H1 (cell line): ENCODE data around the gene SLC38A8. TPM values are rescaled to one million over a fixed set of nuclear protein-coding genes. Genes with fewer than 3 reads are reported as not detected.

Experiments used
- CTCF ChIA-PET: fragments of 300-600 bp; sonication (Branson Sonifier 250); formaldehyde crosslinking; loops from one replicate; lab custom pipeline; 2021; ENCODE audit not compliant: partially characterized antibody; lab: Charles Lee
- POLR2A ChIA-PET: fragments of 300-600 bp; sonication (Branson Sonifier 250); formaldehyde crosslinking; loops from one replicate; lab custom pipeline; 2021; ENCODE audit warnings: inconsistent platforms; ENCODE audit not compliant: partially characterized antibody; lab: Charles Lee
- DNase-seq, 2 experiments: peaks; one replicate each; pipeline versions ENCODE4 v3.0.0 to v3.0.0-alpha.2; 2010 to 2022; ENCODE audit warnings: low spot score in 2 of 2, low read depth in 1 of 2, mixed read lengths in 1 of 2
- FAIRE-seq: peaks from 2 replicates; lab custom pipeline; 2011; peaks lifted over from hg19 to GRCh38; lab: Jason Lieb, UNC
- H2AFZ ChIP-seq: 2 replicates; pipeline ENCODE4 v1.8.1; 2012; ENCODE audit warnings: low read length, inconsistent platforms
- H2AK5ac ChIP-seq: 2 replicates; pipeline ENCODE4 v1.6.1; 2013; ENCODE audit warnings: low read depth, low read length
- H2BK120ac ChIP-seq: replicated peaks from 2 replicates; pipeline ENCODE3; 2013; ENCODE audit warnings: low read depth, low read length, inconsistent platforms
- H2BK12ac ChIP-seq: 2 replicates; pipeline ENCODE4 v1.6.1; 2013; ENCODE audit warnings: low read depth, low read length
- H2BK15ac ChIP-seq: 2 replicates; pipeline ENCODE4 v1.6.1; 2013; ENCODE audit warnings: low read length
- H2BK20ac ChIP-seq: 2 replicates; pipeline ENCODE4 v1.6.1; 2013; ENCODE audit warnings: low read length
- H2BK5ac ChIP-seq: 2 replicates; pipeline ENCODE4 v1.6.1; 2013; ENCODE audit warnings: low read depth, low read length
- H3K14ac ChIP-seq: 2 replicates; pipeline ENCODE4 v1.6.1; 2013; ENCODE audit warnings: inconsistent platforms; ENCODE audit not compliant: insufficient read length
- H3K18ac ChIP-seq: 2 replicates; pipeline ENCODE4 v1.6.1; 2013; ENCODE audit warnings: low read length; ENCODE audit errors: extremely low read depth
- H3K23ac ChIP-seq: 2 replicates; pipeline ENCODE4 v1.6.1; 2013; ENCODE audit warnings: inconsistent platforms; ENCODE audit not compliant: insufficient read length
- H3K23me2 ChIP-seq: 2 replicates; pipeline ENCODE4 v1.6.1; 2013; ENCODE audit warnings: low read depth, low read length
- H3K27ac ChIP-seq: 2 replicates; pipeline ENCODE4 v1.6.1; 2011; ENCODE audit warnings: low read depth, low read length, inconsistent platforms
- H3K27me3 ChIP-seq, 4 experiments: replicated peaks in 1 of 4; 1 replicate in 1 of 4; 2 replicates in 3 of 4; pipeline versions ENCODE4 v1.6.1 to v1.8.1; 2011 to 2013; ENCODE audit warnings: low read length in 3 of 4, mild to moderate bottlenecking in 3 of 4, inconsistent platforms in 2 of 4, mixed read lengths in 2 of 4, moderate library complexity in 1 of 4; ENCODE audit not compliant: control insufficient read depth in 3 of 4, insufficient read depth in 3 of 4; ENCODE audit errors: extremely low read depth in 1 of 4
- H3K36me3 ChIP-seq, 4 experiments: 2 replicates each; pipeline versions ENCODE4 v1.6.1 to v1.8.1; 2011 to 2013; ENCODE audit warnings: mild to moderate bottlenecking in 4 of 4, low read length in 3 of 4, moderate library complexity in 2 of 4, control low read depth in 1 of 4, inconsistent platforms in 1 of 4; ENCODE audit not compliant: insufficient read depth in 4 of 4, control insufficient read depth in 2 of 4
- H3K4ac ChIP-seq: replicated peaks from 2 replicates; pipeline ENCODE3; 2013; ENCODE audit warnings: low read length, low read depth, mixed read lengths, inconsistent platforms; ENCODE audit not compliant: insufficient read length
- H3K4me1 ChIP-seq, 4 experiments: replicated peaks in 1 of 4; 1 replicate in 1 of 4; 2 replicates in 3 of 4; pipeline versions ENCODE4 v1.6.1 to v1.8.1; 2011 to 2013; ENCODE audit warnings: low read length in 3 of 4, inconsistent platforms in 2 of 4, mixed read lengths in 1 of 4; ENCODE audit not compliant: insufficient read depth in 4 of 4, control insufficient read depth in 3 of 4
- H3K4me2 ChIP-seq, 2 experiments: 2 replicates each; pipeline versions ENCODE4 v1.6.1 to v1.8.1; 2011 to 2013; ENCODE audit warnings: low read depth in 2 of 2, low read length in 2 of 2, control low read depth in 1 of 2, inconsistent platforms in 1 of 2, mild to moderate bottlenecking in 1 of 2; ENCODE audit not compliant: insufficient read depth in 1 of 2
- H3K4me3 ChIP-seq, 4 experiments: fragments of 200-600, 300-600 bp in 1 of 4; sonication (generic), shearing (Covaris generic), sonication (Bioruptor Twin) in 1 of 4; 2 replicates each; pipeline versions ENCODE4 v1.5.1 to v1.8.1; 2011 to 2016; ENCODE audit warnings: low read length in 4 of 4, low read depth in 3 of 4, control low read depth in 2 of 4, inconsistent platforms in 2 of 4, mild to moderate bottlenecking in 2 of 4, mixed read lengths in 1 of 4, moderate library complexity in 1 of 4; ENCODE audit not compliant: insufficient read depth in 2 of 4; ENCODE audit errors: extremely low read depth in 1 of 4
- H3K56ac ChIP-seq: replicated peaks from 2 replicates; pipeline ENCODE3; 2013; ENCODE audit warnings: low read depth, mild to moderate bottlenecking, mixed read lengths, low read length, inconsistent platforms; ENCODE audit not compliant: insufficient read length
- H3K79me1 ChIP-seq: 2 replicates; pipeline ENCODE4 v1.6.1; 2013; ENCODE audit warnings: low read depth, low read length, control low read depth
- H3K79me2 ChIP-seq, 2 experiments: 2 replicates each; pipeline versions ENCODE4 v1.6.1 to v1.8.1; 2012 to 2013; ENCODE audit warnings: low read length in 2 of 2, mild to moderate bottlenecking in 2 of 2, inconsistent platforms in 1 of 2; ENCODE audit not compliant: insufficient read depth in 2 of 2, control insufficient read depth in 1 of 2
- H3K9ac ChIP-seq, 4 experiments: replicated peaks in 1 of 4; 1 replicate in 1 of 4; 2 replicates in 3 of 4; pipeline versions ENCODE4 v1.6.1 to v1.8.1; 2011 to 2013; ENCODE audit warnings: low read depth in 3 of 4, low read length in 3 of 4, control low read depth in 2 of 4, mild to moderate bottlenecking in 2 of 4, moderate library complexity in 2 of 4, inconsistent platforms in 1 of 4; ENCODE audit errors: extremely low read depth in 1 of 4
- H3K9me3 ChIP-seq, 2 experiments: 2 replicates each; pipeline versions ENCODE4 v1.6.1 to v1.8.1; 2012 to 2013; ENCODE audit warnings: mild to moderate bottlenecking in 2 of 2, moderate library complexity in 2 of 2, control low read depth in 1 of 2, inconsistent platforms in 1 of 2, low read depth in 1 of 2, low read length in 1 of 2, mixed read lengths in 1 of 2; ENCODE audit not compliant: insufficient read depth in 2 of 2
- H4K20me1 ChIP-seq, 2 experiments: replicated peaks in 1 of 2; 2 replicates each; pipeline versions ENCODE3 to v1.8.1; 2011 to 2013; ENCODE audit warnings: inconsistent platforms in 2 of 2, low read length in 2 of 2, mild to moderate bottlenecking in 1 of 2; ENCODE audit not compliant: insufficient read depth in 2 of 2, control insufficient read depth in 1 of 2
- H4K5ac ChIP-seq: 2 replicates; pipeline ENCODE4 v1.6.1; 2013; ENCODE audit warnings: low read length, low read depth, mixed read lengths, inconsistent platforms; ENCODE audit not compliant: insufficient read length
- H4K8ac ChIP-seq: 2 replicates; pipeline ENCODE4 v1.8.0; 2013; ENCODE audit warnings: mild to moderate bottlenecking, moderate library complexity, low read length, inconsistent platforms; ENCODE audit not compliant: insufficient read depth; ENCODE audit errors: extremely low read depth
- H4K91ac ChIP-seq: replicated peaks from 2 replicates; pipeline ENCODE3; 2013; ENCODE audit warnings: low read length, mixed read lengths, inconsistent platforms; ENCODE audit not compliant: insufficient read length
- RAD21 ChIP-seq, 2 experiments: IDR thresholded peaks in 1 of 2; conservative IDR thresholded peaks in 1 of 2; 2 replicates each; pipeline ENCODE4 v1.6.1; 2011; ENCODE audit warnings: low read depth in 2 of 2, low read length in 2 of 2, improper control_type of control experiment in 1 of 2, inconsistent platforms in 1 of 2, mild to moderate bottlenecking in 1 of 2, moderate library complexity in 1 of 2
- WGBS, 2 experiments: shearing (Covaris generic) in 1 of 2; methylation state at CpG; one replicate each; pipeline versions ENCODE4 v1.1.6 to v1.1.7; 2013 to 2015; ENCODE audit warnings: low lambda C conversion rate in 2 of 2, mixed read lengths in 2 of 2, inconsistent platforms in 1 of 2, low coverage in 1 of 2, missing lambda C conversion rate in 1 of 2; ENCODE audit not compliant: insufficient replicate concordance in 2 of 2, insufficient coverage in 1 of 2, insufficient read length in 1 of 2; ENCODE audit errors: extremely low coverage in 1 of 2, missing lambda C conversion rate in 1 of 2; 5-methylcytosine and 5-hydroxymethylcytosine counted together
- polyA plus RNA-seq, 7 experiments: library from polyadenylated mRNA; depleted of rRNA in 3 of 7; stranded (reverse) in 5 of 7; unstranded in 2 of 7; fragments of >200 nt in 5 of 7; fragments of 200-250 nt in 2 of 7; gene quantifications; 1 replicate in 5 of 7; 2 replicates in 1 of 7; 4 replicates in 1 of 7; pipeline versions ENCODE4 v1.2.1 to v1.2.3, GENCODE V29; 2011 to 2013; ENCODE audit warnings: missing spikeins in 2 of 7, mixed read lengths in 2 of 7
- total RNA-seq: library from RNA; stranded (reverse); fragmentation: NEBNext Ultra II Directional; extraction: Animal tissue kit (Norgen Biotek cat#: 25700); gene quantifications from 2 replicates; pipeline ENCODE4 v1.2.1, GENCODE V29; 2021

The SLC38A8 gene
- total and polyA plus RNA-seq, 2 of the 8 experiments (the other 6 are each of a cell fraction or from before 2014, with no cell fraction given), result 0.08 TPM; not detected in 1

DNA sequence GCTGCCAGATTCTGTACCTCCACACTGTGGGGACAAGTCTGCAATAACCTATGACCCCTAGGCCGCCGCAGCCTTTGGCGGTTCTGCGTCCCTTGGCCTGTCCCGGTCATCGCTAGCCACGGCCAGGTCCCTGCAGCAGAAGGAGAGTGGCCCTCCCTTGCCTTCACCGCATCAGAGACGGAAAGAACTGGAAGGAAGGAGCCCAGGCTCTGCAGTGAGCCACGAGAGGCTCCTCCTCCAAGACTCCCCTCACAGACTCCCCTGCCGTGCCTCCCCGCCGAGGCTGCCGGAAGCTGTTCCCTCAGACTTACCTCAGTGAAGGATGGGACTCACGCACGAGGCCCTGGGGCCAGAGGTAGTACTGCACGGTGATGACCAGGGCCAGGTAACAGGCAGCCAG lies 11.0 kb downstream of the SLC38A8 start:
- Histone ChIP-seq H3K27me3 (0 out of 7 replicates have a peak, but pooled peaks cover 0 to 2% (median 0%) of the 10 kb centered on the region in 4 experiments), H4K20me1 (no peaks in the 10 kb centered on the region), H3K9ac (no peak overlapping the region), H3K27ac (no peak overlapping the region), H3K23me2 (no peaks in the 10 kb centered on the region; the same call in 1 of the 2 replicates), H2AK5ac (no peak overlapping the region), H3K79me2 (no peaks in the 10 kb centered on the region), H3K23ac (no peak overlapping the region), H4K5ac (no peak overlapping the region), H3K4me2 (no peak overlapping the region), H2BK15ac (no peak overlapping the region), H3K4me1 (peaks cover 0 to 8% (median 0%) of the 10 kb centered on the region in 4 experiments; a peak in 3 of 7 replicates), H3K4ac (no peak overlapping the region), H2BK120ac (no peak overlapping the region), H2BK20ac (no peak overlapping the region), H2BK12ac (no peak overlapping the region; the same call in 1 of the 2 replicates), H3K14ac (no peak overlapping the region), H2AFZ (no peak overlapping the region), H3K36me3 (no peaks in the 10 kb centered on the region), H3K79me1 (no peaks in the 10 kb centered on the region), H4K8ac (no peak overlapping the region), H3K4me3 (no peak overlapping the region), H3K9me3 (peaks cover 4 to 6% of the 10 kb centered on the region in 2 experiments; a peak in 1 of 4 replicates), H3K18ac (no peak overlapping the region), H3K56ac (no peak overlapping the region), H4K91ac (no peak overlapping the region), H2BK5ac (no peak overlapping the region)
- CTCF ChIA-PET, result interaction anchor here (0.8 to 2.0 kb wide), 4 partner anchors 12 to 75 kb away, joined by 3 to 9 read pairs (median 4); no protein-coding TSS in a partner anchor
- FAIRE-seq (no peak), DNase-seq (no peak)
- POLR2A ChIA-PET, result interaction anchor here (0.5 kb wide), 1 partner anchor 22 kb away, joined by 3 read pairs; no protein-coding TSS in a partner anchor
- 90% methylated on average over 16 of the region's 17 CpGs; no CpG with 5 or more reads in 1 of the 2 experiments for WGBS, 2 experiments
- no peak for TF ChIP-seq RAD21 (IDR thresholded peaks at IDR 0.05 in 1 of 2, conservative IDR thresholded peaks at IDR 0.05 in 1 of 2; ENCODE audit: low read depth in 2 of 2, low read length in 2 of 2)
